Endothelial cell (in vitro differentiated cells): ENCODE data around the gene KIAA1958. TPM values are rescaled to one million over a fixed set of nuclear protein-coding genes. Genes with fewer than 3 reads are reported as not detected.
"Not testable (repeated sequence)": the region's sequence is repeated elsewhere in the genome, so short reads cannot be mapped to it uniquely, and the experiment has no call there.

Experiments
- DNase-seq: peaks from one replicate; pipeline ENCODE4 v3.0.0; 2021; ENCODE audit warnings: low spot score
- H3K27ac Mint-ChIP-seq: one replicate; pipeline ENCODE4 v1.8.0; 2021; ENCODE audit warnings: mixed read lengths, inconsistent platforms; ENCODE audit not compliant: unreplicated experiment
- H3K27me3 Mint-ChIP-seq: one replicate; pipeline ENCODE4 v1.8.0; 2021; ENCODE audit warnings: mild to moderate bottlenecking, moderate library complexity, mixed read lengths, inconsistent platforms; ENCODE audit not compliant: unreplicated experiment
- H3K36me3 Mint-ChIP-seq: one replicate; pipeline ENCODE4 v1.8.0; 2021; ENCODE audit warnings: mild to moderate bottlenecking, low read depth, mixed read lengths, inconsistent platforms; ENCODE audit not compliant: unreplicated experiment
- H3K4me1 Mint-ChIP-seq: one replicate; pipeline ENCODE4 v1.8.0; 2021; ENCODE audit warnings: mild to moderate bottlenecking, mixed read lengths, inconsistent platforms; ENCODE audit not compliant: unreplicated experiment
- H3K4me3 Mint-ChIP-seq: one replicate; pipeline ENCODE4 v1.8.0; 2021; ENCODE audit warnings: mild to moderate bottlenecking, mixed read lengths, inconsistent platforms; ENCODE audit not compliant: unreplicated experiment
- H3K9me3 Mint-ChIP-seq: one replicate; pipeline ENCODE4 v1.8.0; 2021; ENCODE audit warnings: mixed read lengths, inconsistent platforms; ENCODE audit not compliant: unreplicated experiment
- total RNA-seq: library from RNA; stranded (reverse); fragmentation: NEBNext Ultra II Directional; extraction: Animal tissue kit (Norgen Biotek cat#: 25700); gene quantifications from one replicate; pipeline ENCODE4 v1.2.1, GENCODE V29; 2021; ENCODE audit not compliant: unreplicated experiment
- TF ChIP-seq, protein P1 (sequence below): fragments of 200-600 bp; sonication (generic); IDR thresholded peaks from one replicate; pipeline ENCODE4 v1.5.0; 2021; ENCODE audit warnings: antibody characterized with exemption; ENCODE audit not compliant: unreplicated experiment

KIAA1958 gene
- total RNA-seq, 1 donor from 2014 or later: 15.1 TPM

DNA sequence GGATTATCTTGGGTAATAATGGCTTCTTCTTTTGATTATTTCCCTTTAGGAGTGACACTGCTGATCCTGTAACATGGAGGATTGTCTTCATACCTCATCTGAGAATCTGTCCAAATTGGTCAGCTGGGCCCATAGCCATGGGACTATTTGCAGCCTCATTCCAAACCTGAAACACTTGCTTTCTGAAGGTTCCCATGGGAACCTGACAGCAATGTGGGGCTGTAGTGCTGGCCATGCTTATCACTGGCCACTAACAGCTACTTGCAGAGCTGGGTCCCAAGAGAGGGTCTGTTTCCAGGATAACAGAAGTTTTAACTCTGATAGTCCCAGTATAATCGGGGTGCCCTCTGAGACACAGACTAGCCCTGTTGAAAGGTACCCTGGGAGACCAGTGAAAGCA is 87.4 kb downstream of the KIAA1958 start:
- peaks cover 6% of the 10 kb centered on the region for H3K4me1 Mint-ChIP-seq
- H3K27me3 Mint-ChIP-seq: no peaks in the 10 kb centered on the region
- H3K4me3 Mint-ChIP-seq: no peak overlapping the region
- TF ChIP-seq, protein P1, sequence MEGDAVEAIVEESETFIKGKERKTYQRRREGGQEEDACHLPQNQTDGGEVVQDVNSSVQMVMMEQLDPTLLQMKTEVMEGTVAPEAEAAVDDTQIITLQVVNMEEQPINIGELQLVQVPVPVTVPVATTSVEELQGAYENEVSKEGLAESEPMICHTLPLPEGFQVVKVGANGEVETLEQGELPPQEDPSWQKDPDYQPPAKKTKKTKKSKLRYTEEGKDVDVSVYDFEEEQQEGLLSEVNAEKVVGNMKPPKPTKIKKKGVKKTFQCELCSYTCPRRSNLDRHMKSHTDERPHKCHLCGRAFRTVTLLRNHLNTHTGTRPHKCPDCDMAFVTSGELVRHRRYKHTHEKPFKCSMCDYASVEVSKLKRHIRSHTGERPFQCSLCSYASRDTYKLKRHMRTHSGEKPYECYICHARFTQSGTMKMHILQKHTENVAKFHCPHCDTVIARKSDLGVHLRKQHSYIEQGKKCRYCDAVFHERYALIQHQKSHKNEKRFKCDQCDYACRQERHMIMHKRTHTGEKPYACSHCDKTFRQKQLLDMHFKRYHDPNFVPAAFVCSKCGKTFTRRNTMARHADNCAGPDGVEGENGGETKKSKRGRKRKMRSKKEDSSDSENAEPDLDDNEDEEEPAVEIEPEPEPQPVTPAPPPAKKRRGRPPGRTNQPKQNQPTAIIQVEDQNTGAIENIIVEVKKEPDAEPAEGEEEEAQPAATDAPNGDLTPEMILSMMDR: no peak
- H3K36me3 Mint-ChIP-seq: peaks cover 11% of the 10 kb centered on the region
- no peak for DNase-seq
- no peaks in the 10 kb centered on the region for H3K9me3 Mint-ChIP-seq
- no peak overlapping the region for H3K27ac Mint-ChIP-seq

DNA sequence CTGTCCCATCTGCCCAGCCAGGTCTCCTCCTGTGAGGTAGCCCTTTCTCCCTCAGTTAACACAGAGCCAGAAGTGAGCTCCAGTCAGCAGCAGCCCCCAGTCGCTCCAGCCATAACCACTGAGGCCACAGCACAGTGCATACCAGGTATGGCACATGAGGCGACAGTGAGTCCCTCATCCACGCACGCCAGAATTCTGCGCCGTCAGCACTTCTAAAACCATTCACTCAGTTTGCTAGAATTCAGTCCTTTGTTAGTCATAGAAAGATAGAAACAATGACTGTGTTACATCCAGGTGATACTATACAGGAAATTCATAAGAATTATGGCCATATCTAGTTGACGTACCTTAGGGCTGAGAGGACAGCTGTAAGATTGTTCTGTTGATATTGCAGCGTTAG is 88.5 kb downstream of the KIAA1958 start:
- Mint-ChIP-seq H3K27me3 (no peaks in the 10 kb centered on the region), H3K27ac (no peak overlapping the region), H3K4me1 (peaks cover 6% of the 10 kb centered on the region), H3K4me3 (no peak overlapping the region), H3K9me3 (no peaks in the 10 kb centered on the region), H3K36me3 (peaks cover 11% of the 10 kb centered on the region)
- TF ChIP-seq, protein P1: no peak
- no peak for DNase-seq

DNA sequence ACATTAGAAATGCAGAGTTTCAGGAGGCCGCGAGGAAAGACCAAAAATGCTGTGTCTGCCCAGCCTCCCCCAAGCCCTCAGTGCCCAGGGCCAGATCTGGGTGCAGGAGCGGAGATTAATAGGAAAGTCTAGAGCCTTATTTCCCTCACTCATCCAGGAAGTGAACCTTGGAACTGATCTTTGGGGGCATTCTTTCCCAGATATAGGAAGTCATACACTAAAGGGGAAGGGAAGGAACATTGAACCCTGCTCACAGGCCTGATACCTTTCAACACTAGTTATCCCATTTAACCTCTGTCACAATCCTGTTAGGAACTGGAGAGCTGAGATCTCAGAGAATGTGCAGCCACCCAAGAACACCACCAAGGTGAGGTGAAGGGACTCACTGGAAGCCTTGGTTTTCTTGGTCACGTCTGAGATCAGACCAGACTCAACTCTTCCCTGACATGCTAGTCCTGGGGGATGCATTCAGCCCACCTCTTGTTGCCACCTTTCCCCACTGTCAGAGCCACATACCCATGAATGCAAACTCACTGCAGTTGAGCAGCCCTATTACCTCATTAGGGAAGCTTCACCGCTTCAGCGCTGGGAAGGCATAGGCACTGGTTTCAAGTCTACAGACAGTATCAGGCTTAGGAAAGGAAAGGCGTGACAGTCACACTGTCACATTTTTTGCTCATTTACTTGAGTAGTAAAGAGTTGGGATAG is 95.0 kb downstream of the KIAA1958 start:
- Mint-ChIP-seq H3K27ac (no peak overlapping the region), H3K9me3 (no peaks in the 10 kb centered on the region), H3K4me1 (peaks cover 7% of the 10 kb centered on the region)

DNA sequence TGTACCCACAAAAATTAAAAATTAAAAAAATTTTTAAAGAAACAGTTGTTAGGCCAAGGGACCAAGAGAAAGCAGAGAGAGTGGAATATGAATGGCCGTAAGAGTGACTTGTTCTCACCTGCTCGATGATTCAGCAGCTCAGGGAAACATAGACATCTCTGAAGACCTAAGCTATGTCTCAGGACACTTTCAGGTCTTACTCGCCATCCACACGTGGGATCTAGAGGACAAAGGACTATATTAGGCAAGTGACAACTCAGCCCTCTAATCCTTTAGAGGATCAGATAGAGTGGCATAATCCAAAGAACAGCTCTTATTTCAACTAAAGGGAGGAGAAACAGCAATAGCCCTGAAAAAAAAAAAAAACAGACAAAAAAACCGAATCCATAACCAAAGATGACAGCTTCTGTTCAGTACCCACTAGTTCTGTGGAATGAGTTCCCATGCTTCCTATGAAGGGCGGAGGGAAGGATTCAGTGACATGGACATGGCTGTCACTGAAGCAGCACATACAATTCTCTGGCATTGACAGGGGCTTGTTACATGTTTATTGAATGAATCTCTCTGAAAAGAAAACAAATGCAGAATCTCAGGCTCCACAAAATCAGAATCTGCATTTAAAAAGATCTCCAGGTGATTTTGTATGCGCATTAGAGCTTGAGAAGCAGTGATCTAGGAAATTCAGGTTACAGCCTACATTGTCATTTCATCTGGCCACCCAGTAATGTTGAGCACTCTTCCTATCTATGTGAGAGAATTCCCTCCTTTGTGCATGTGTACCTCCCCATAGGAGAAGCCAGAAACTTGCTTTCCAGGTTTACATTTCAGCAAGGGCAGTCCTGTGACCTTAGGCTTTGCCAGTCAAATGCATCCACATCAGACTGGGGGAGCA is 96.0 kb downstream of the KIAA1958 start:
- Mint-ChIP-seq H3K4me1 (peaks cover 7% of the 10 kb centered on the region), H3K4me3 (no peak overlapping the region), H3K36me3 (no peaks in the 10 kb centered on the region), H3K27me3 (peaks cover 1% of the 10 kb centered on the region), H3K9me3 (no peaks in the 10 kb centered on the region), H3K27ac (no peak overlapping the region)
- TF ChIP-seq, protein P1: no peak
- no peak for DNase-seq

More for the DNA sequence above, 95.0 kb downstream of the KIAA1958 start:
- DNase-seq: no peak
- H3K4me3 Mint-ChIP-seq: no peak overlapping the region
- H3K27me3 Mint-ChIP-seq: peaks cover 1% of the 10 kb centered on the region
- no peaks in the 10 kb centered on the region for H3K36me3 Mint-ChIP-seq
- TF ChIP-seq, protein P1: no peak

DNA sequence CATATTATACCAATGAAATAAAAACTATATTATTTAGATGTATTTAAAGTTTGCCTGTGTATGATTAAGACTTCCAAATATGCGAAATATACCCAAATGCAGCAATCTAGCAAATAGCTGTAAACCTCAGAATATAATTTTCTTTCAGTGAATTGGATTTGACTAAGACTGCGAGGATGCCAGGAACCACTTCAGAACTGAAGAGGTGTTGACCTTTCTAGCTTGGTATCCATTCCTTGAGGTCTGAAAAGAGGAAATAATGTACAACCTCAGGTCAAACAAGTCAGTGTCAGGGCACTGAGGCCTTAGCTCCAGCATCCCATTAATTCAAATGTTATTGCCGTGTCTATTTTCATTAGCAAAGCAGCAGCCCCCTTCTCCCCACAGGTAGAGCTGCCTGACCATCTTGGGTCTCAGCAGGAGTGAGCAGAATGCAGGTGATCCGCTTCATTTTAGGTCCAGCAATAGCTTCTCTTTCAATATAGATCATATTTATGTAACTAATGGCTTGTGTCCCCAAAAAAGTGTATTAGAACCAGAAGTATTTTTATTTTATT is 100.0 kb downstream of the KIAA1958 start:
- no peaks in the 10 kb centered on the region for H3K36me3 Mint-ChIP-seq
- H3K27me3 Mint-ChIP-seq: no peaks in the 10 kb centered on the region
- no peaks in the 10 kb centered on the region for H3K9me3 Mint-ChIP-seq
- DNase-seq: no peak
- TF ChIP-seq, protein P1: no peak
- H3K4me3 Mint-ChIP-seq: no peak overlapping the region
- peaks cover 2% of the 10 kb centered on the region for H3K4me1 Mint-ChIP-seq
- no peak overlapping the region for H3K27ac Mint-ChIP-seq

DNA sequence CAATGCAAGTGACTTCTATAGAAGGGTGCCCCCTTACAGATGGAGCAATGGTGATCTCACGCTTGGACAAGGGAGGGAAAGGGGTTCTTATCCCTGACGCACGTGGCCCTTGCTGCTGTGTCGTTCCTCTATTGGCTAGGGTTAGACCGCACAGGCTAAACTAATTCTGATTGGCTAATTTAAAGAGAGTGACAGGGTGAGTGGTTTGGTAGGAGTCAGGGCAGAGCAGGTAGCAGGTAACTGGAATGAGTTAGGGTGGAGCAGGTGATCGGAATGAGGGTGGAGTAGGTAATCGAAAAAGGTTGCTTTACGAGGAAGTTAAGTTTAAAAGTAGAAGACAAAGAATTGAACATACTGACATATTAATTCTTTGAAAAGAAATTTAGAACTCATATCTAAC is 105.2 kb downstream of the KIAA1958 start:
- not testable (repeated sequence) for H3K27ac Mint-ChIP-seq, H3K27me3 Mint-ChIP-seq, H3K9me3 Mint-ChIP-seq, H3K36me3 Mint-ChIP-seq, DNase-seq, H3K4me3 Mint-ChIP-seq, H3K4me1 Mint-ChIP-seq
